ENCODE data around the gene SLC16A13. TPM values are rescaled to one million over a fixed set of nuclear protein-coding genes. Genes with fewer than 3 reads are reported as not detected.

SLC16A13 gene
- total and polyA plus RNA-seq, 11 donors, result 0.83 to 2.1 (median 1.0) TPM

MicroRNAs within 50 kb of the gene (microRNA counts, 767-probe panel; counts per million panel counts)
- microRNA hsa-miR-195-5p (3,315 to 3,731 counts per million in 2 donors), microRNA hsa-miR-497-5p (2,698 to 2,747 counts per million in 2 donors)

Other genes starting within 250 kb of the SLC16A13 start
- gene TEKT1, start 204.3 kb upstream of the SLC16A13 start, total RNA-seq, result not detected
- gene TEKT1, start 204.3 kb upstream of the SLC16A13 start, polyA plus RNA-seq, result not detected
- under 1 TPM in 1 of 9 donors, not detected in 8; 0.44 TPM for gene ALOX12, start 40.0 kb upstream of the SLC16A13 start, total RNA-seq
- not detected for gene ALOX12, start 40.0 kb upstream of the SLC16A13 start, polyA plus RNA-seq
- gene RNASEK, start 23.4 kb upstream of the SLC16A13 start, total RNA-seq, result 100 to 1,000 TPM; 149 to 255 (median 171) TPM
- gene RNASEK, start 23.4 kb upstream of the SLC16A13 start, polyA plus RNA-seq, result 100 to 1,000 TPM; 290 to 387 TPM
- 10 to 100 TPM in 6 of 9 donors, 1 to 10 TPM in 3; 9.0 to 32.8 (median 14.9) TPM for gene BCL6B, start 13.0 kb upstream of the SLC16A13 start, total RNA-seq
- gene BCL6B, start 13.0 kb upstream of the SLC16A13 start, polyA plus RNA-seq, result 10 to 100 TPM in 1 of 2 donors, 1 to 10 TPM in 1; 5.9 to 10.3 TPM
- under 1 TPM in 8 of 9 donors, not detected in 1; 0.19 to 1.00 (median 0.79) TPM for gene SLC16A11, start 8.1 kb downstream of the SLC16A13 start, total RNA-seq
- gene SLC16A11, start 8.1 kb downstream of the SLC16A13 start, polyA plus RNA-seq, result 1 to 10 TPM in 1 of 2 donors, under 1 TPM in 1; 0.68 to 1.4 TPM
- gene CLEC10A, start 44.2 kb downstream of the SLC16A13 start, total RNA-seq, result 10 to 100 TPM in 2 of 9 donors, 1 to 10 TPM in 7; 1.5 to 30.1 (median 3.5) TPM
- gene CLEC10A, start 44.2 kb downstream of the SLC16A13 start, polyA plus RNA-seq, result 1 to 10 TPM; 1.8 to 2.7 TPM
- gene ASGR2, start 78.8 kb downstream of the SLC16A13 start, total RNA-seq, result 1 to 10 TPM in 1 of 9 donors, under 1 TPM in 2, not detected in 6; 0.29 to 2.1 (median 0.39) TPM
- gene ASGR2, start 78.8 kb downstream of the SLC16A13 start, polyA plus RNA-seq, result under 1 TPM in 1 of 2 donors, not detected in 1; 0.28 TPM
- 1 to 10 TPM in 3 of 9 donors, under 1 TPM in 3, not detected in 3; 0.23 to 3.5 (median 0.72) TPM for gene ASGR1, start 143.4 kb downstream of the SLC16A13 start, total RNA-seq
- under 1 TPM; 0.19 to 0.64 TPM for gene ASGR1, start 143.4 kb downstream of the SLC16A13 start, polyA plus RNA-seq
- gene DLG4, start 183.8 kb downstream of the SLC16A13 start, total RNA-seq, result 10 to 100 TPM; 12.0 to 24.3 (median 16.6) TPM
- 10 to 100 TPM in 1 of 2 donors, 1 to 10 TPM in 1; 5.3 to 15.5 TPM for gene DLG4, start 183.8 kb downstream of the SLC16A13 start, polyA plus RNA-seq
- gene ACADVL, start 183.9 kb downstream of the SLC16A13 start, total RNA-seq, result 1,000 to 10,000 TPM in 7 of 9 donors, 100 to 1,000 TPM in 2; 874 to 2,110 (median 1,385) TPM
- gene ACADVL, start 183.9 kb downstream of the SLC16A13 start, polyA plus RNA-seq, result 1,000 to 10,000 TPM in 1 of 2 donors, 100 to 1,000 TPM in 1; 601 to 2,758 TPM
- 10 to 100 TPM; 14.0 to 28.6 (median 17.8) TPM for gene DVL2, start 198.5 kb downstream of the SLC16A13 start, total RNA-seq
- gene DVL2, start 198.5 kb downstream of the SLC16A13 start, polyA plus RNA-seq, result 10 to 100 TPM; 13.0 to 15.6 TPM
- gene PHF23, start 203.4 kb downstream of the SLC16A13 start, total RNA-seq, result 10 to 100 TPM; 19.1 to 36.7 (median 23.0) TPM
- gene PHF23, start 203.4 kb downstream of the SLC16A13 start, polyA plus RNA-seq, result 10 to 100 TPM; 13.7 to 31.8 TPM
- 100 to 1,000 TPM; 293 to 591 (median 491) TPM for gene GABARAP, start 206.4 kb downstream of the SLC16A13 start, total RNA-seq
- gene GABARAP, start 206.4 kb downstream of the SLC16A13 start, polyA plus RNA-seq, result 100 to 1,000 TPM; 580 to 674 TPM
- 100 to 1,000 TPM in 6 of 9 donors, 10 to 100 TPM in 3; 54.0 to 126 (median 107) TPM for gene CTDNEP1, start 215.7 kb downstream of the SLC16A13 start, total RNA-seq
- 100 to 1,000 TPM in 1 of 2 donors, 10 to 100 TPM in 1; 54.4 to 120 TPM for gene CTDNEP1, start 215.7 kb downstream of the SLC16A13 start, polyA plus RNA-seq
- gene ELP5, start 216.2 kb downstream of the SLC16A13 start, total RNA-seq, result 10 to 100 TPM; 28.0 to 87.2 (median 52.6) TPM
- 10 to 100 TPM; 33.5 to 47.0 TPM for gene ELP5, start 216.2 kb downstream of the SLC16A13 start, polyA plus RNA-seq
- 1 to 10 TPM in 5 of 9 donors, under 1 TPM in 2, not detected in 2; 0.36 to 2.6 (median 2.0) TPM for gene CLDN7, start 226.5 kb downstream of the SLC16A13 start, total RNA-seq
- gene CLDN7, start 226.5 kb downstream of the SLC16A13 start, polyA plus RNA-seq, result 1 to 10 TPM; 1.1 to 1.3 TPM
- gene SLC2A4, start 245.7 kb downstream of the SLC16A13 start, total RNA-seq, result 100 to 1,000 TPM in 7 of 9 donors, 10 to 100 TPM in 2; 82.0 to 184 (median 172) TPM
- 100 to 1,000 TPM in 1 of 2 donors, 10 to 100 TPM in 1; 48.5 to 107 TPM for gene SLC2A4, start 245.7 kb downstream of the SLC16A13 start, polyA plus RNA-seq

All from heart left ventricle (tissue), 11 donors.